MM.1S (cell line): ENCODE data around the gene CXCL11.

Experiments used
- CTCF ChIP-seq: fragments of 300-600 bp; sonication (generic); IDR thresholded peaks from 2 replicates; pipeline ENCODE4 v1.5.1; 2016; ENCODE audit warnings: antibody characterized with exemption, low read length, mixed read lengths
- EZH2 ChIP-seq: fragments of 300-600 bp; sonication (generic); optimal IDR thresholded peaks from 2 replicates; pipeline ENCODE3; 2017; ENCODE audit warnings: low read depth, mild to moderate bottlenecking, antibody characterized with exemption, low read length, mixed read lengths
- EZH2phosphoT487 ChIP-seq: fragments of 300-600 bp; sonication (generic); IDR thresholded peaks from 2 replicates; pipeline ENCODE4 v1.6.1; 2018; ENCODE audit warnings: antibody characterized with exemption, low read length

DNA sequence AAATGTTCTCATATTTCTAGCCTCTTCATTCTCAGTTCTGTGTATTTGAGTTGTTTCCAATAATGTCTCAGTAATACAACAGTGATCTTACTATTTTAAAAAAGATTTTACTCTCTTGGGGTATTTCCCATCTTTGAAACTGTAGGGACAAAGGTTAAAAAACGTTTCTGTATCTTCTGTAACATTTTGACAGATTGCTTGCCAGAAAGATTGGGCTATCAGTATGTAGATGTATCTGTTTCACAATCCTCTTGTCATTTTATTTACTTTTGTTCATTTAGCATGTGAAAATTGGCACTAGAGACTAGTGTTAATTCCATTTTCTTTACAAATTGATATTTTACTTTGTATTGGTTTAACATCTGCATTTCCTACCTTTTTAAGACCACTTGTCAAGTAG is 22.3 kb downstream of the CXCL11 start:
- TF ChIP-seq CTCF (no peak), EZH2 (no peak), EZH2phosphoT487 (no peak)
